A549 (cell line): ENCODE results near the gene C1QC.

Experiments
- CHD4 ChIP-seq: fragments of 200-600 bp; sonication (generic); IDR thresholded peaks from 2 replicates; pipeline ENCODE4 v1.6.1; 2016; ENCODE audit warnings: antibody characterized with exemption, mild to moderate bottlenecking, borderline replicate concordance
- FOSL2 ChIP-seq, 2 experiments: fragments of 450-650 bp in 1 of 2; fragments of >200 bp in 1 of 2; sonication (Bioruptor Twin) in 1 of 2; formaldehyde crosslinking; IDR thresholded peaks; 2 replicates each; pipeline versions ENCODE4 v1.5.0 to v1.6.1; 2016 to 2020; ENCODE audit warnings: mild to moderate bottlenecking in 1 of 2, moderate library complexity in 1 of 2
- HOXA7 ChIP-seq: fragments of 250-450 bp; sonication (Bioruptor Pico); IDR thresholded peaks from 2 replicates; pipeline ENCODE4 v1.5.0; 2020; ENCODE audit warnings: mild to moderate bottlenecking, moderate library complexity
- NR3C1 ChIP-seq: fragments of >200 bp; sonication (Bioruptor Twin); formaldehyde crosslinking; IDR thresholded peaks from 3 replicates; pipeline ENCODE4 v1.6.1; 2017

DNA sequence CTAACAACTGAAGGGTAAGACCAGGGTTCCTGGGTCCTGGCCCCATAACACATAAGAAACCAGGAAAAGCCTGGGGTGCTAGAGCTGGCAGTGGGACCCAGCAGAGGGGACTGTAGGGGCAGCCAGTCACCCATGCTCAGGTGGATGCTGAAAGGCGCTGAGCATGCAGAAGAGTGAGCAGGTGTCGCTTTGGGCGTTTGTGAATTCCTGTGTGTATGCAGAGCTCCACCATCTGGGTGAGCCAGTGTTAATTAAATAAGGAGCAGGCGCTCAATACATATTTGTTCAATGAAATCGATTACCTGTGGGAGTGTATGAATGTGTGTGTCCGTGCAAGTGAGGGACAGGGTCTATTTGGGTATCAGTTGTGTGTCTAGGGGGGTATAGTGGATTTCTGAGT lies 6.5 kb upstream of the C1QC start:
- TF ChIP-seq FOSL2 (IDR thresholded peaks at IDR 0.05) (no peak), FOSL2 (CRISPR knock-in tag; IDR thresholded peaks at IDR 0.05) (no peak), NR3C1 (no peak), HOXA7 (CRISPR knock-in tag) (no peak), CHD4 (no peak)
